ENCODE measurements around the gene FLNC.

DNA sequence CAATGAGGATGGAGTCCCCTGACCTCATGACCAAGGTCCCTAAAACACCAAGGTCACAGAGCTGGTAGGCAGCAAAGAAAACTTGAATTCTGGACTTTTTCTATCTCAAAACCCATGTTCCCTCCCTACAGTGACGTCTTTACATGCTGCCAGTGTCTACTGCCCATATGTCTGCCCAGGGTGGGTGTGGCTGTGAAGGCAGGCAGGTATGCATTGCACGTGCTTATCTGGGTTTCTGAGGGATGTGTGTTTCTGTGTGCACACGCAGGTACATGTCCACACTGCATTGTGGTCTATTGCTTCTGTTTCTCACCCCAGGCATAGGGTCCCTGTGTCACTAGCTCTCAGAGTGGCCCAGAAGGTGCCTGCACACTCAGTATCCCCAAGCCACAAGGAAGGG lies 45.9 kb downstream of the FLNC start:
- TF ChIP-seq, protein P1, sequence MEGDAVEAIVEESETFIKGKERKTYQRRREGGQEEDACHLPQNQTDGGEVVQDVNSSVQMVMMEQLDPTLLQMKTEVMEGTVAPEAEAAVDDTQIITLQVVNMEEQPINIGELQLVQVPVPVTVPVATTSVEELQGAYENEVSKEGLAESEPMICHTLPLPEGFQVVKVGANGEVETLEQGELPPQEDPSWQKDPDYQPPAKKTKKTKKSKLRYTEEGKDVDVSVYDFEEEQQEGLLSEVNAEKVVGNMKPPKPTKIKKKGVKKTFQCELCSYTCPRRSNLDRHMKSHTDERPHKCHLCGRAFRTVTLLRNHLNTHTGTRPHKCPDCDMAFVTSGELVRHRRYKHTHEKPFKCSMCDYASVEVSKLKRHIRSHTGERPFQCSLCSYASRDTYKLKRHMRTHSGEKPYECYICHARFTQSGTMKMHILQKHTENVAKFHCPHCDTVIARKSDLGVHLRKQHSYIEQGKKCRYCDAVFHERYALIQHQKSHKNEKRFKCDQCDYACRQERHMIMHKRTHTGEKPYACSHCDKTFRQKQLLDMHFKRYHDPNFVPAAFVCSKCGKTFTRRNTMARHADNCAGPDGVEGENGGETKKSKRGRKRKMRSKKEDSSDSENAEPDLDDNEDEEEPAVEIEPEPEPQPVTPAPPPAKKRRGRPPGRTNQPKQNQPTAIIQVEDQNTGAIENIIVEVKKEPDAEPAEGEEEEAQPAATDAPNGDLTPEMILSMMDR (IDR thresholded peaks at IDR 0.05; ENCODE audit: poor library complexity, severe bottlenecking): no peak
- TF ChIP-seq TAF1 (IDR thresholded peaks at IDR 0.05; ENCODE audit: low read depth): no peak
